GM12878 (cell line): ENCODE measurements around the gene PAX5. TPM values are rescaled to one million over a fixed set of nuclear protein-coding genes. Genes with fewer than 3 reads are reported as not detected.
A peak's percentile ranks its signal among the peaks of the same experiment; 100 is the strongest.

Experiments used
- ASH2L ChIP-seq: fragments of 300-600, 200-600 bp; sonication (generic); IDR thresholded peaks from 2 replicates; pipeline ENCODE4 v1.6.1; 2017; ENCODE audit warnings: low read depth, mild to moderate bottlenecking, borderline replicate concordance
- CBX5 ChIP-seq: sonication (generic); IDR thresholded peaks from 2 replicates; pipeline ENCODE4 v1.6.1; 2016; ENCODE audit warnings: low read depth, moderate library complexity, mild to moderate bottlenecking, inconsistent platforms
- CEBPB ChIP-seq, 2 experiments: fragments of 150-350 bp in 1 of 2; IDR thresholded peaks; 2 replicates each; pipeline ENCODE4 v1.6.1; 2012 to 2014; ENCODE audit warnings: low read depth in 2 of 2, low read length in 2 of 2, borderline replicate concordance in 1 of 2, inconsistent platforms in 1 of 2
- CHD2 ChIP-seq: IDR thresholded peaks from 2 replicates; pipeline ENCODE4 v1.6.1; 2011; ENCODE audit warnings: low read depth, low read length, improper control_type of control experiment, borderline replicate concordance
- DPF2 ChIP-seq: fragments of 450-650 bp; IDR thresholded peaks from 2 replicates; pipeline ENCODE4 v1.6.1; 2017; ENCODE audit warnings: mild to moderate bottlenecking
- FOS ChIP-seq: IDR thresholded peaks from 3 replicates; pipeline ENCODE4 v1.6.1; 2011; ENCODE audit warnings: borderline replicate concordance; ENCODE audit not compliant: insufficient read length; ENCODE audit errors: extremely low read depth
- FOXM1 ChIP-seq: IDR thresholded peaks from 2 replicates; pipeline ENCODE4 v1.6.1; 2012; ENCODE audit warnings: low read depth, mild to moderate bottlenecking, inconsistent platforms, low read length, moderate library complexity
- HCFC1 ChIP-seq: fragments of 150-350 bp; IDR thresholded peaks from 2 replicates; pipeline ENCODE4 v1.6.1; 2014; ENCODE audit warnings: low read length
- IKZF1 ChIP-seq: fragments of 450-650 bp; conservative IDR thresholded peaks from 2 replicates; pipeline ENCODE4 v1.6.1; 2017; ENCODE audit warnings: antibody characterized with exemption, mild to moderate bottlenecking
- KDM1A ChIP-seq: fragments of 200-600 bp; sonication (generic); IDR thresholded peaks from 2 replicates; pipeline ENCODE4 v1.6.1; 2016; ENCODE audit warnings: borderline replicate concordance
- NBN ChIP-seq: fragments of 450-650 bp; IDR thresholded peaks from 2 replicates; pipeline ENCODE4 v1.6.1; 2016
- NFXL1 ChIP-seq: fragments of 450-650 bp; IDR thresholded peaks from 2 replicates; pipeline ENCODE4 v1.6.1; 2017; ENCODE audit warnings: antibody characterized with exemption, mild to moderate bottlenecking, borderline replicate concordance
- POLR2AphosphoS2 ChIP-seq: IDR thresholded peaks from 2 replicates; pipeline ENCODE4 v1.6.1; 2011; ENCODE audit warnings: low read depth, mild to moderate bottlenecking, low read length, improper control_type of control experiment, moderate library complexity
- POLR2AphosphoS5 ChIP-seq: IDR thresholded peaks from 2 replicates; pipeline ENCODE4 v1.6.1; 2011; ENCODE audit warnings: mild to moderate bottlenecking, low read length, inconsistent platforms
- RAD51 ChIP-seq: fragments of 450-650 bp; IDR thresholded peaks from 2 replicates; pipeline ENCODE4 v1.6.1; 2016; ENCODE audit warnings: moderate library complexity, mild to moderate bottlenecking, inconsistent platforms
- RFX5 ChIP-seq: IDR thresholded peaks from 2 replicates; pipeline ENCODE4 v1.6.1; 2011; ENCODE audit warnings: low read depth, low read length, improper control_type of control experiment
- SIN3A ChIP-seq: IDR thresholded peaks from 2 replicates; pipeline ENCODE4 v1.6.1; 2012; ENCODE audit warnings: low read depth, low read length, improper control_type of control experiment
- SMAD5 ChIP-seq: IDR thresholded peaks from 2 replicates; pipeline ENCODE4 v1.6.1; 2016; ENCODE audit warnings: antibody characterized with exemption, low read depth
- TCF7 ChIP-seq: IDR thresholded peaks from 2 replicates; pipeline ENCODE4 v1.6.1; 2014; ENCODE audit warnings: antibody characterized with exemption, borderline replicate concordance
- WRNIP1 ChIP-seq: IDR thresholded peaks from 2 replicates; pipeline ENCODE4 v1.6.1; 2011; ENCODE audit warnings: low read depth, low read length, improper control_type of control experiment, borderline replicate concordance
- ZNF24 ChIP-seq: fragments of 450-650 bp; IDR thresholded peaks from 2 replicates; pipeline ENCODE4 v1.6.1; 2017; ENCODE audit warnings: antibody characterized with exemption, mild to moderate bottlenecking
- polyA plus RNA-seq, 11 experiments: library from polyadenylated mRNA; depleted of rRNA in 4 of 11; unstranded in 6 of 11; stranded (reverse) in 5 of 11; fragments of >200 nt; fragmentation: Nextera tagmentation in 4 of 11; fragmentation: Illumina TruSeq in 1 of 11; extraction: Ambion mirVana in 4 of 11; extraction: Trizol in 1 of 11; gene quantifications; 1 replicate in 1 of 11; 2 replicates in 10 of 11; pipeline versions ENCODE4 v1.2.1 to v1.2.3, GENCODE V29; 2011 to 2016; ENCODE audit warnings: inconsistent platforms in 2 of 11, missing spikeins in 2 of 11, low read depth in 1 of 11
- total RNA-seq, 4 experiments: library from RNA; depleted of rRNA in 3 of 4; stranded (reverse); fragments of >200 nt in 3 of 4; fragmentation: Illumina TruSeq in 1 of 4; extraction: Trizol in 1 of 4; gene quantifications; 2 replicates each; pipeline versions ENCODE4 v1.2.1 to v1.2.3, GENCODE V29; 2013 to 2021
- TF ChIP-seq, protein P1 (sequence below): fragments of 450-650 bp; formaldehyde crosslinking; IDR thresholded peaks from 2 replicates; pipeline ENCODE4 v1.5.0; 2022; ENCODE audit warnings: mild to moderate bottlenecking, missing genetic modification characterization
- TF ChIP-seq, protein P2 (sequence below): IDR thresholded peaks from 2 replicates; pipeline ENCODE4 v1.6.1; 2011; ENCODE audit warnings: low read depth, low read length, improper control_type of control experiment, borderline replicate concordance
- TF ChIP-seq, protein P3 (sequence below): fragments of 450-650 bp; IDR thresholded peaks from 2 replicates; pipeline ENCODE4 v1.6.1; 2017; ENCODE audit warnings: mild to moderate bottlenecking, moderate library complexity

Gene PAX5
- total and polyA plus RNA-seq, 10 of the 15 experiments (the other 5 are each of a cell fraction or from before 2014, with no cell fraction given): 2.2 to 123 (median 31.9) TPM

DNA sequence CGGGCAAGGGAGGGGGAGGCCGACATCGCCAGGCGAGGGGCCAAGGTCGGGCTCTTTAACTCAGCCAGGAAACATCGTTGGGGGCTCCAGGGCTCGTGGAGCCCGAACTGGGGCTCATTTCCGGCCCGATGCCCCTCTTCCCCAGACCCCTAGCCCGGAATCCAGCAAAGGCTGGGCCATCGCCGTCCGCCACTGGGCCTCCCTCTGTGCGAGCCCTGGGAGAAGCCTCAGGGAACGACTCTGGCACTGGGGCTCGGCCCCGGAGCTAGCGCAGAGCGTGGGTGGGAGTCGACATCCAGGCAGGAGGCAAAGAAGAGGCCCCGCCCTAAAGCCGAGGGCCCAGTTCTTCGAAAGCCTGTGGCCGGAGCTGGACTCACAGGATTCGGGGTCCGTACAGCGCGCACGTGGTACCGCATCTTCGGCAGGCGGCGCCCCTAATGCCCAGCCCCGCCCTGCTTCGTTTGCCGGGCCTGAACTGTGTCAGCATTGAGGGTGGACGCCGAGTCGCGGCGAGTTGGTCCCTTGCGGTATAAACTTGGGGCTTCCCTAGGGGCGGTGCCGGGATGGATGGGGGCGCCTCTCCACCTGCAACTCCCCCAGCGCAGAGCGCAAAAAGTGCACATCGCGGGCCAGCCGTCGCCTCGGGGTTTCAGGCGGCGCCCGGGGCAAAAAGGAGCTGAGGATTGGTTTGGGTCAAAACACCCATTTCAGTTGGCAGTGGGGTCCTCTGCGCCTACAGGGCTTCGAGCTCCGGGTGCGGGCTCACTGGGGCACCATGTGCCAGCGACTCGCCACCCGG lies 3.6 kb upstream of the PAX5 start (continued):
- TF ChIP-seq, protein P1, sequence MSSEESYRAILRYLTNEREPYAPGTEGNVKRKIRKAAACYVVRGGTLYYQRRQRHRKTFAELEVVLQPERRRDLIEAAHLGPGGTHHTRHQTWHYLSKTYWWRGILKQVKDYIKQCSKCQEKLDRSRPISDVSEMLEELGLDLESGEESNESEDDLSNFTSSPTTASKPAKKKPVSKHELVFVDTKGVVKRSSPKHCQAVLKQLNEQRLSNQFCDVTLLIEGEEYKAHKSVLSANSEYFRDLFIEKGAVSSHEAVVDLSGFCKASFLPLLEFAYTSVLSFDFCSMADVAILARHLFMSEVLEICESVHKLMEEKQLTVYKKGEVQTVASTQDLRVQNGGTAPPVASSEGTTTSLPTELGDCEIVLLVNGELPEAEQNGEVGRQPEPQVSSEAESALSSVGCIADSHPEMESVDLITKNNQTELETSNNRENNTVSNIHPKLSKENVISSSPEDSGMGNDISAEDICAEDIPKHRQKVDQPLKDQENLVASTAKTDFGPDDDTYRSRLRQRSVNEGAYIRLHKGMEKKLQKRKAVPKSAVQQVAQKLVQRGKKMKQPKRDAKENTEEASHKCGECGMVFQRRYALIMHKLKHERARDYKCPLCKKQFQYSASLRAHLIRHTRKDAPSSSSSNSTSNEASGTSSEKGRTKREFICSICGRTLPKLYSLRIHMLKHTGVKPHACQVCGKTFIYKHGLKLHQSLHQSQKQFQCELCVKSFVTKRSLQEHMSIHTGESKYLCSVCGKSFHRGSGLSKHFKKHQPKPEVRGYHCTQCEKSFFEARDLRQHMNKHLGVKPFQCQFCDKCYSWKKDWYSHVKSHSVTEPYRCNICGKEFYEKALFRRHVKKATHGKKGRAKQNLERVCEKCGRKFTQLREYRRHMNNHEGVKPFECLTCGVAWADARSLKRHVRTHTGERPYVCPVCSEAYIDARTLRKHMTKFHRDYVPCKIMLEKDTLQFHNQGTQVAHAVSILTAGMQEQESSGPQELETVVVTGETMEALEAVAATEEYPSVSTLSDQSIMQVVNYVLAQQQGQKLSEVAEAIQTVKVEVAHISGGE (CRISPR knock-in tag): no peak
- no peak for TF ChIP-seq FOXM1
- no peak for TF ChIP-seq NFXL1
- TF ChIP-seq POLR2AphosphoS5: peak; percentile 27; the same call in 1 of the 2 replicates
- no peak for TF ChIP-seq WRNIP1
- no peak for TF ChIP-seq KDM1A
- TF ChIP-seq POLR2AphosphoS2: no peak
- TF ChIP-seq CEBPB (IDR thresholded peaks at IDR 0.05; ENCODE audit: borderline replicate concordance in 1 of 2, low read depth in 2 of 2, low read length in 2 of 2): no peak
- TF ChIP-seq ASH2L: no peak
- TF ChIP-seq CBX5: no peak
- no peak for TF ChIP-seq ZNF24
- no peak for TF ChIP-seq HCFC1
- TF ChIP-seq RFX5: no peak
- TF ChIP-seq, protein P2, sequence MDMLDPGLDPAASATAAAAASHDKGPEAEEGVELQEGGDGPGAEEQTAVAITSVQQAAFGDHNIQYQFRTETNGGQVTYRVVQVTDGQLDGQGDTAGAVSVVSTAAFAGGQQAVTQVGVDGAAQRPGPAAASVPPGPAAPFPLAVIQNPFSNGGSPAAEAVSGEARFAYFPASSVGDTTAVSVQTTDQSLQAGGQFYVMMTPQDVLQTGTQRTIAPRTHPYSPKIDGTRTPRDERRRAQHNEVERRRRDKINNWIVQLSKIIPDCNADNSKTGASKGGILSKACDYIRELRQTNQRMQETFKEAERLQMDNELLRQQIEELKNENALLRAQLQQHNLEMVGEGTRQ: no peak; the same call in 1 of the 2 replicates
- TF ChIP-seq SMAD5: peak; percentile 14; the same call in 1 of the 2 replicates
- 0 out of 2 replicates have a peak, but pooled peaks have one; percentile 13 for TF ChIP-seq NBN
- TF ChIP-seq FOS: no peak
- TF ChIP-seq DPF2: no peak; the same call in 1 of the 2 replicates
- no peak for TF ChIP-seq TCF7
- no peak for TF ChIP-seq SIN3A
- TF ChIP-seq CHD2: no peak
- TF ChIP-seq, protein P3, sequence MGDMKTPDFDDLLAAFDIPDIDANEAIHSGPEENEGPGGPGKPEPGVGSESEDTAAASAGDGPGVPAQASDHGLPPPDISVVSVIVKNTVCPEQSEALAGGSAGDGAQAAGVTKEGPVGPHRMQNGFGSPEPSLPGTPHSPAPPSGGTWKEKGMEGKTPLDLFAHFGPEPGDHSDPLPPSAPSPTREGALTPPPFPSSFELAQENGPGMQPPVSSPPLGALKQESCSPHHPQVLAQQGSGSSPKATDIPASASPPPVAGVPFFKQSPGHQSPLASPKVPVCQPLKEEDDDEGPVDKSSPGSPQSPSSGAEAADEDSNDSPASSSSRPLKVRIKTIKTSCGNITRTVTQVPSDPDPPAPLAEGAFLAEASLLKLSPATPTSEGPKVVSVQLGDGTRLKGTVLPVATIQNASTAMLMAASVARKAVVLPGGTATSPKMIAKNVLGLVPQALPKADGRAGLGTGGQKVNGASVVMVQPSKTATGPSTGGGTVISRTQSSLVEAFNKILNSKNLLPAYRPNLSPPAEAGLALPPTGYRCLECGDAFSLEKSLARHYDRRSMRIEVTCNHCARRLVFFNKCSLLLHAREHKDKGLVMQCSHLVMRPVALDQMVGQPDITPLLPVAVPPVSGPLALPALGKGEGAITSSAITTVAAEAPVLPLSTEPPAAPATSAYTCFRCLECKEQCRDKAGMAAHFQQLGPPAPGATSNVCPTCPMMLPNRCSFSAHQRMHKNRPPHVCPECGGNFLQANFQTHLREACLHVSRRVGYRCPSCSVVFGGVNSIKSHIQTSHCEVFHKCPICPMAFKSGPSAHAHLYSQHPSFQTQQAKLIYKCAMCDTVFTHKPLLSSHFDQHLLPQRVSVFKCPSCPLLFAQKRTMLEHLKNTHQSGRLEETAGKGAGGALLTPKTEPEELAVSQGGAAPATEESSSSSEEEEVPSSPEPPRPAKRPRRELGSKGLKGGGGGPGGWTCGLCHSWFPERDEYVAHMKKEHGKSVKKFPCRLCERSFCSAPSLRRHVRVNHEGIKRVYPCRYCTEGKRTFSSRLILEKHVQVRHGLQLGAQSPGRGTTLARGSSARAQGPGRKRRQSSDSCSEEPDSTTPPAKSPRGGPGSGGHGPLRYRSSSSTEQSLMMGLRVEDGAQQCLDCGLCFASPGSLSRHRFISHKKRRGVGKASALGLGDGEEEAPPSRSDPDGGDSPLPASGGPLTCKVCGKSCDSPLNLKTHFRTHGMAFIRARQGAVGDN: peak; percentile 95
- peak; percentile 21; the same call in 1 of the 2 replicates for TF ChIP-seq RAD51
- TF ChIP-seq IKZF1: peak; percentile 58; the same call in 1 of the 2 replicates
